RWPE1 (cell line): ENCODE results near the gene DHX58.

ENCODE experiments used
- CTCF ChIA-PET: fragments of 350-600 bp; sonication (Branson Sonifier 250); formaldehyde crosslinking; extraction: SDS; loops from one replicate; lab custom pipeline; 2021; lab: Yijun Ruan, JAX
- POLR2A ChIA-PET: fragments of 400-600 bp; formaldehyde crosslinking; extraction: SDS; loops from one replicate; lab custom pipeline; 2020; ENCODE audit warnings: antibody characterized with exemption; ENCODE audit not compliant: low non-redundant PET; lab: Yijun Ruan, JAX
- DNase-seq: peaks from one replicate; pipeline ENCODE4 v3.0.0; 2012; ENCODE audit warnings: low spot score
- H3K27ac ChIP-seq: fragments of 450-650 bp; 2 replicates; pipeline ENCODE4 v1.5.1; 2017
- TF ChIP-seq, protein P1 (sequence below): fragments of 450-650 bp; conservative IDR thresholded peaks from 2 replicates; pipeline ENCODE4 v1.5.1; 2017; ENCODE audit warnings: low read depth, mild to moderate bottlenecking

The DHX58 gene

DNA sequence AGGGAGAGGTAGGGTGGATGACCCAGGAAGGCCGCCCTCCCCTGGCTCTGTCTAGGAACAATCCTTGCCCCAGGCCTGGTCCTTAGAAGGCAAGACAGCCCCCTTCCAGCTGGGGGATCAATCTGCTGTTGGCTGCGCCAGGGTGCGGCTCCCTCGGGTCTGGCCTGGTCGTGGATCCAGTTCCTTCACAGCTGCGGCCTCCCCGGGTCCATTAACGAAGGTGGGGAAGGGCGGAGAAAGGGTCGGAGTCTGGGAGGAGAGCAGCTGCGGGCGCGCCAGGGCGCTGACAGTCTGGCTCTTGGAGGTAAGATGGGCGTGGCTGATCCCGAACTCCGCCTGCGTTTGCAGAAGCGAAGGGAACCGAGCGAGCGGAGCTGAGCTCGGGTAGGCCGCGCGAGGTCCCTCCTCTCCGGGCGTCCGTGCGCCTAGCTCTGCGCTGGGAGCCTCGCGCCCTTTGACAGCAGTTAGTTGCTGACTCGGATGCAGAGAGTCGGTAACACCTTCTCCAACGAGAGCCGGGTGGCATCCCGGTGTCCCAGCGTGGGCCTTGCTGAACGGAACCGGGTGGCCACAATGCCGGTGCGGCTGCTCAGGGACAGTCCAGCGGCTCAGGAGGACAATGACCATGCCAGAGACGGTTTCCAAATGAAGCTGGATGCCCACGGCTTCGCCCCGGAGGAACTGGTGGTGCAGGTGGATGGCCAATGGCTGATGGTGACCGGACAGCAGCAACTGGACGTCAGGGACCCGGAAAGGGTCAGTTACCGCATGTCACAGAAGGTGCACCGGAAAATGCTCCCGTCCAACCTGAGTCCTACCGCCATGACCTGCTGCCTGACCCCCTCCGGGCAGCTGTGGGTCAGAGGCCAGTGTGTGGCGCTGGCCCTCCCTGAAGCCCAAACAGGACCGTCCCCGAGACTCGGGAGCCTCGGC, 10.1 kb upstream of the DHX58 start, which contains the start of gene HSPB9:
TSS of gene HSPB9 (plus strand) at position 434 of the 933 bp plus-strand sequence. CDS start at position 481, 47 bp downstream.
- no peak for DNase-seq
- POLR2A ChIA-PET: no interaction called here

DNA sequence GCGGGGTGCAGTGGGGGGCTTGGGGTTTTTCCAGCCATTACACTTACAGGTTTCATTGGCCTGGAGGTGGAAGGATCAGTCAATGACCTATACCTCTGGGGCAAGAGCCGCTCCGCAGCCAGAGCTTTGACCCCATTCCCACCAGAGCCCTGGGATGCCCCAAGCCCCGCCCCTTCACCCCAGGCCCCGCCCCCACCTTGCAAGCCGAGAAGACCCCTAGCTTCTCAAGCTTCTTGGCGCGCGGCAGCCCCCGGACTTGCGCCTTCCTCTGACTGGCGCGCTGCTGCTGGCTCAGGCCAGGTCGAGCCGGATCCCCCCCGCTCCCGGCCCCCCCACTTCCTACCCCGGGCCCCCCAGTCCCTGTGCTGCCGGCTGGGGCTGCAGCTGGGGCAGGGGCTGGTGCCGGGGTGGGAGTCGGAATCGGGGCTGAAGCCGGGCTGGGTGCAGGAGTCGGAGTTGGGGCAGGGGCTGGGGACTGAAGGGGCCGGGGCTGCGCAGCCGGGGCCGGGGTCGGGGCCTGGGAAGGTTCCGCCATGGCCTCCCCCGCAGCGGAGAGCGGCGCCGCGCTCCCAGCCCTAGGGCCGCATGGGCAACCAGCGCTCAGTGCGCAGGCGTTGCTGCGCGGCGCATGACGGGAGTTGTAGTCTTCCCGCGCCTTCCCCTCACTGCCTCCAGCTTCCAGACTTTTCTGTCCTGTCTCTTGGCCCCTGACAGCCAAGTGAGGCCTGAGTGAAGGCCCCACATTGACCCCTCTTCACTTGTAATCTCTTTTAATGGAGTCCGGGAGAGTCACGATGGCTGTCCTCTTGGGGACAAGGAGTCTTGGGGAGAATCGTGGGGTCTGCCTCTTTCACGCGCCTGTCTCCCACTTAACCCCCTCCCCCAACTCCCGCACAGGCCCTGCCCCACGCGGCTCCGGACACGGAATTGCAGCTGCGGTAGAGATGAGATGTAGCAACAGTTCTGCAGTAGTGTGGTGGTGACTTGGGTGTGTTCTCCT, 8.6 kb upstream of the DHX58 start, which contains the start of gene KAT2A:
TSS of gene KAT2A (minus strand) at position 598 of the 1,000 bp plus-strand sequence. CDS start at position 535, 63 bp downstream.
- CTCF ChIA-PET: interaction anchor here (0.6 to 1.3 kb wide), 3 partner anchors 19 to 963 kb away, joined by 3 read pairs; no protein-coding TSS in a partner anchor
- peak within 1 kb of the TSS; percentile 71 for H3K27ac ChIP-seq
- peak; percentile 91 for DNase-seq
- TF ChIP-seq, protein P1, sequence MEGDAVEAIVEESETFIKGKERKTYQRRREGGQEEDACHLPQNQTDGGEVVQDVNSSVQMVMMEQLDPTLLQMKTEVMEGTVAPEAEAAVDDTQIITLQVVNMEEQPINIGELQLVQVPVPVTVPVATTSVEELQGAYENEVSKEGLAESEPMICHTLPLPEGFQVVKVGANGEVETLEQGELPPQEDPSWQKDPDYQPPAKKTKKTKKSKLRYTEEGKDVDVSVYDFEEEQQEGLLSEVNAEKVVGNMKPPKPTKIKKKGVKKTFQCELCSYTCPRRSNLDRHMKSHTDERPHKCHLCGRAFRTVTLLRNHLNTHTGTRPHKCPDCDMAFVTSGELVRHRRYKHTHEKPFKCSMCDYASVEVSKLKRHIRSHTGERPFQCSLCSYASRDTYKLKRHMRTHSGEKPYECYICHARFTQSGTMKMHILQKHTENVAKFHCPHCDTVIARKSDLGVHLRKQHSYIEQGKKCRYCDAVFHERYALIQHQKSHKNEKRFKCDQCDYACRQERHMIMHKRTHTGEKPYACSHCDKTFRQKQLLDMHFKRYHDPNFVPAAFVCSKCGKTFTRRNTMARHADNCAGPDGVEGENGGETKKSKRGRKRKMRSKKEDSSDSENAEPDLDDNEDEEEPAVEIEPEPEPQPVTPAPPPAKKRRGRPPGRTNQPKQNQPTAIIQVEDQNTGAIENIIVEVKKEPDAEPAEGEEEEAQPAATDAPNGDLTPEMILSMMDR: no peak
- POLR2A ChIA-PET: interaction anchor here (0.5 to 1.2 kb wide), 4 partner anchors 9 to 286 kb away, joined by 3 to 9 read pairs (median 6); no protein-coding TSS in a partner anchor

More for the DNA sequence above, 10.1 kb upstream of the DHX58 start, which contains the start of gene HSPB9:
- H3K27ac ChIP-seq: peak within 1 kb of the TSS; percentile 71
- TF ChIP-seq, protein P1: no peak
- CTCF ChIA-PET: interaction anchor here (0.7 to 0.9 kb wide), 3 partner anchors 12 to 127 kb away, joined by 3 to 5 read pairs (median 4); no protein-coding TSS in a partner anchor

DNA sequence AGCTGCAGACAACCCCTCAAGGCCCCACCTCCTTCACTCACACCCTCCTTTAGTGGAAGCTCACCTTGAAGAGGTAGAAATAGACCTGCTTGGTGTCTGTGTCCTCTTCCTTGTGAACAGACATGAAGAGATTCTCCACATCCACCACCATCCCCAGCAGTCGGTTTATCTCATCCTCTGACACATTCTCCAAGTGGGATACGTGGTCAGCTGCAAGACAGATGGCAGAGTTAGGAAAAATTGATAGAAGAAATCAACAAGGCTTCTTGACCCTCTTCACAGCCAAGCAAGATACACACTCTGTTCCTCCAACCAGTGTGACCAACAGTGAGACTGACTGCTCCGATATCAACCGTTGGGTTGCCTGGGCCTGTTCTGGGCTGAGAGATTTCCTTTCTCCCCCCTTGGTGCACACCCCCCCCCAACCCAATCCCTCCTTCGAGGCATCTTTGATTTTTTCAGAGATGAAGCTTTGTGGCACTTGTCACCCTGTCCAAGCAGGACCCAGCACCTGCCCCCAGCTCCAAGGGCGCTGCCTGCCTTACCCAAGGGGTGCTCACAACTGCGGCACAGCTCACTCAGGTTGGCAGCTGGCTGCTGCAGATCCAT, 7.8 kb upstream of the DHX58 start:
- CTCF ChIA-PET: interaction anchor here (0.6 to 1.3 kb wide), 3 partner anchors 19 to 75 kb away, joined by 3 to 4 read pairs (median 3); no protein-coding TSS in a partner anchor
- TF ChIP-seq, protein P1: no peak
- peak overlapping the region; percentile 71 for H3K27ac ChIP-seq
- no peak for DNase-seq
- POLR2A ChIA-PET: interaction anchor here (0.5 to 1.2 kb wide), 5 partner anchors 9 to 286 kb away, joined by 3 to 9 read pairs (median 4); no protein-coding TSS in a partner anchor

DNA sequence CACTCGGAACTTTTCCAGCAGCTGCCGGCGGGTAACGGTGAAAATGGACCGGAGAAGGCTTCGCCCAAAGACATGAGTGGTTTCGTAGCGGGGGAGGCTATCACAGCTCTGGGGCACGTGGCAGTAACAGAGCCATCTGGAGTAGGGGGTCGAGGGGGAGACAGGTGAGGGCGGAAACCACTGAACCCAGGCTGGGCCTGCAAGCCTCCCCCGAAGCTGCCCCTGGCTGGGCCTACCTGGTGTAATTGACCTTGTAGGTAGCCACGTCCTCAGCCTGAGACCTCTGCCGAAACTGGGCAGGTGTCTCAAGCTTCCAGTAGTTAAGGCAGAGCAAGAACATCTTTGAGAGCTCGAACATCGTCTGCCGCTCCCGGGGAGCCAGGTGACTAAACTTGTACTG, 6.8 kb upstream of the DHX58 start:
- CTCF ChIA-PET: interaction anchor here (0.6 to 2.3 kb wide), 5 partner anchors 95 to 616 kb away, joined by 3 to 19 read pairs (median 5); no protein-coding TSS in a partner anchor
- POLR2A ChIA-PET: interaction anchor here (0.5 to 0.6 kb wide), 2 partner anchors 92 to 93 kb away, joined by 3 to 4 read pairs; no protein-coding TSS in a partner anchor
- TF ChIP-seq, protein P1: no peak
- H3K27ac ChIP-seq: peak overlapping the region; percentile 71
- DNase-seq: no peak

DNA sequence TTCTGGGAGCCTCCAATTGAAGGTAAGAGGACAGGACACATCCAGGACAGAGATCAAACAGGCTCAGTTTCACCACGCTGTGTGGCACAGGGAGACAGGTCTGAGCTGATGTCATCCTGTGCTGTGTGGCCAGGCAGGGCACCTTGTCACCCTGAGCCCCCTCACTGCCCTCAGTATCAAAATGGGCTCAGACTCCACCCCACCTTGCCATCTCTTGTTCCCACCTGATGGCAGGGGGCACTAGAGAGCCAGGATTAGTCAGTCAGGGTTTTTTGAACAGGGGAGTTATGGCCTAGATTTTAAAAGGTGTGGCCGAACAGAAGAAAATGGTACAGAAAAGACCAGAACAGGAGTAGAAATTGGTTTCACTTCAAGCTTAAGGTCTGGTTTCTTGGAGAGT, 6.0 kb upstream of the DHX58 start:
- CTCF ChIA-PET: interaction anchor here (0.6 to 2.3 kb wide), 8 partner anchors 9 to 394 kb away, joined by 3 to 19 read pairs (median 4); no protein-coding TSS in a partner anchor
- H3K27ac ChIP-seq: peak overlapping the region; percentile 71
- DNase-seq: no peak
- POLR2A ChIA-PET: no interaction called here
- TF ChIP-seq, protein P1: peak; percentile 41
